HG03025 (cell line): ENCODE results near the gene KCNB1.

Source experiments
- ATAC-seq: cut with Tn5 transposase; IDR thresholded peaks from one replicate; pipeline ENCODE4 v1.9.1; 2021; ENCODE audit warnings: mild to moderate bottlenecking, moderate library complexity; ENCODE audit not compliant: unreplicated experiment, low FRiP score

The KCNB1 gene

DNA sequence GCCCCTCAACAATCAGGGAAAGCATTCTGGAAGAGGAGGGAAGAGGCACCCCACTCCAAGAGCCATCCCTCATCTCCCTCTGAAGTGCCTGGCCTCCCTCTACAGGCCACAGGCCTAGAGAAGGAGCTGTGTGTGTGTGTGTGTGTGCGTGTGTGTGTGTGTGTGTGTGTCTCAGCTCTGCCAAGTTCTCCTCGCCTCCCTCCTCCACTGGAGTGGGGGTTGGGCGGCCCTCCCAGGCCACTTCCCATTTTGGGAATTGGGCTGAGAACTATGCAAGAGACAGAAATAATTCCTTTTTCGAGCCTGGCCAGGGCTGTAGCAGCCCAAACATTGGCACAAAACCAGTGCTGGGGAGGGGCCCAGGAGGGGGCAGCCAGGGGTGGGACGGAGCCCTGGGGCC is 35.7 kb downstream of the KCNB1 start:
- no peak for ATAC-seq

DNA sequence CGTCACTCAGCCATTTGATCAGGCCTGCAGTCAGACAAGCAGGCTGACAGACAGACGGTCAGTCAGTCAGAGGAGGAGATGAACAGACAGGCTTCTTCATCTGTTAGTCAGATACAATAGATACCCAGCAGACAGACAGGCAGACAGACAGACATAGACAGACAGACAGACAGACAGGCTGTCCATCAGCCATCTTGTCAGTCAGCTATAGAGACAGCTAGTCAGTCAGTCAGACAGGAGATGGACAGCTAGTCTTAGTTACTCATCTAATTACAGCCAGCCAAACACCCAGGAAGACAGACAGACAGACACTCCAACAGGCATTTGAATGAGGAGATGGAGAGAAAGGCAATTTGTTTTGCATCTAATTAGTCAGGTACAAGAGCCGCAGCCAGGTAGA is 36.4 kb downstream of the KCNB1 start:
- no peak for ATAC-seq

DNA sequence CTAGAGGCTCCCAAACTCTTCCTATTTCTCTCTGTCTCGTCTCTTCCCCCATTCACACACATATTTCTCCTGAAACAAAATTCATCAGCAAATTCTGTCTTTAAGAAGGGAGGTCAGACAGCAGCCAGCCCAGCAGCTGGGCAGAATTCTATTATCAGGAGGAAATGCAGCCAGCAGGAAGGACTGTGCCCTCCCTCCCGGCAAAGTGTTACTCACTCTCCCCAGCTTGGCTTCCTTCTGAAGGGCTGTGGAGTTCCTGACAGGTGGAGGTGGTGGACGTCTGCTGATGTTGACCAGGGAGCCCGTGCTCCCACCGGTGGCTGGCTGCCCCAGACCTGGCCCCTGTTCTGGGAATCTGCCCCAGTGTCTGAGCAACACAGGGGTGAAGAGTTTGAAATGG is 37.3 kb downstream of the KCNB1 start:
- no peak for ATAC-seq

DNA sequence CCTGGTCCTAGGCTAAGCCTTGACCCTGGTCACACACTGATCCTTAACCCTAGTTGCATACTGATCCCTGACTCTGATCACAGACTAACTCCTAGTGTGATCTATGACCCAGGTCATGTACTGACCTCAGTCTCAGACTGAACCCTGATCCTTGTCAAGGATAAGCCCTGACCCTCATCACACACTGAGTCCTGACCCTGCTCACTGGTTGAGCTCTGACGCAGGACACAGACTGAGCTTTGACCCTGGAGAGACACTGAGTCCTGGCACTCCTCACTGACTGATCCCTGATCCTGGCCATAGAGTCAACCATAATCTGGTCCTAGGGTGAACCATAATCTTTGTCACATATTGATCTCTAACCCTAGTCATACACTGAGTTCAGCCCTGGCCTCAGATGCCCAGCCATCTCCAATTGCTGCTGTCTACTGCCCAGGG is 37.9 kb downstream of the KCNB1 start:
- ATAC-seq = no peak

DNA sequence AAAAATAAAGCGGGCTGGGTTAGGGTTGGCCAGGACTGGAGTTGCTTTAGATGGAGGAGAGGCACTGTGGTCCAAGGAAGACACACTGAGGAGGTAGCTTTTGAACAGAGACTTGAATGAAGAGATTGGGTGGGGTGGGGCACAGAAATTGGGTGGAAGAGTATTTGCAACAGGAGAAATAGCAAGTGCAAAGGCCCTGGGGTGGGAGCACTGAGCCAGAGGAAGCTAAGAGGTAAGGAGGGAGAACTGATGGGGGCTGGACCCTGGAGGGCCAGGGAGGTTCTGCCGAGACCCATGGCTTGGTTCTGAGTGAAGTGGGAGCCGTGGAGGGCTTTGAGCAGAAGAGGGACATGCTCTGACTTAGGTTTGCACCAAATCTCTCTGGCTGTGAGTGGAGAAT is 45.4 kb downstream of the KCNB1 start:
- no peak for ATAC-seq

DNA sequence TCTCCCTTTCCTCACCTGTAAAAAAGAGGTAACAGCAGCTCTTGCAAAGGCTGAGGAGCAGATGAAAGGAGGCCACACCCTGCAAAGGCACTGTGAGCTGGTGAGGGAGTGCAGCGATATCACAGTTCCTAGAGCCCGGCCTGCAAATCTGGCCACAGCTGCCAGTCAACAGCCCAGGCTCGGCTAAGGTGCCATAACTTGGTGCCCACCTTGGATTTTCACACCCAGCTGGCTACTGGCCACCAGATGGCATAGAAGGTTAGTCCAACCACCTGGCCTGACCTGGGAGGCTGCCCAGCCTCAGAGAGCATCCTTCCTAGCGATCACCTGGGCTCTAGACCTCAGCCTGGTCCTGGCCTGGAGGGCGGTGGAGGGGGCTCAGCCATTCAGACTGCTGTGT is 46.8 kb downstream of the KCNB1 start:
- no peak for ATAC-seq

DNA sequence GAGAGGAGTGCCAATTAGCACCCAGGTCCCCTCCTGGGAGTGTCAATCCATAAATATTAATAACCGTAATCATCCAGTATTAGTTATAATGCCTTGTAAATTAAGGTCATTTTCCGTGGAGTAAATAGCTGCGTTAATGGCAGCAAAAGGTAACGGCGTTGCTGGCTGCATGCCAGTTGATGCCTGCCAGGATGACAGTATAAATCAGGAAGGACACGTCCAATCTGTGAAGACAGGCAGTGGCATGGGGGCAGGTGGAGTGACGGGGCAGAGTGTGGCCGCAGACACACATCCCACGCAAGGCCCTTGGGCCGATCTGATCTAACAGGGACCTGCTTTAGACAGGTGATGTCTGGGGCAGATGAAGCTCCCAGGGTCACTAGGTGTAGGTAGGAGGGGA is 49.1 kb downstream of the KCNB1 start:
- ATAC-seq = no peak

DNA sequence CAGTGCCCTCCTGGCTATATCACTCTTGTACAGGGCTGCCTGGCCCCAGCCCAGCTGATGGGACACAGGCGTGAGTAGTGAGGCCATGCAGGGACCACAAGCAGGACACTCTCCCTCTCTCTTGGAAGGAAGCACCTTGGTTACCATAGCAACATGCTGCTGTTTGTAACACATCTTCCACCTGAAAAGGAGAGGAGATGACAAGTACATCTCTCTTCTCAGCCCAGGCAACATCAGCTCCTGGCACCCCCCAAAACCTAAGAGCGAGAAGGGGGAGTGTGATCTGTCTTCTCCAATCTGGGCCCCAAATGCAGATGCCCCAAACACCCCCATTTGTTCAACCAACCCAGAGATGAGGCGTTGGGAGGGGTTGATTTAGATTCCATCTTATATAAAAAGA is 49.9 kb downstream of the KCNB1 start:
- no peak for ATAC-seq

DNA sequence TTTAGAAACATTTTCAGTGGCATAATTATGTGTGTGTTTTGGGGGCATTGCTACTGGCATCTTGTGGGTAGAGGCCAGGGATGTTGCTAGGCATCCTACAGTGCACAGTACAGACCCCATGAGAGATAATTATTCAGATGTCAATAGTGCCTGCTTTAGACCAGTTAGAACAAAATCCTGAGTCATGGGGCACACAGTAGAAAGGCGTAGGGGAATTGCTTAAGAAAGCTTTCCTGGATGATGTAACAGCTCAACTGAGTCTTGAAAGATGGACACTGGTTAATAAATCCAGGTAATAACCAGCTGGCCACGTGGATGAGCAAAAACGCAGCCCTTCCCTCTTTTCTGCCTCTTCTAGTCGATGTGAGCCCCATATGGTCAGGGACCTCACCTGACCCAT is 51.1 kb downstream of the KCNB1 start:
- ATAC-seq = no peak

DNA sequence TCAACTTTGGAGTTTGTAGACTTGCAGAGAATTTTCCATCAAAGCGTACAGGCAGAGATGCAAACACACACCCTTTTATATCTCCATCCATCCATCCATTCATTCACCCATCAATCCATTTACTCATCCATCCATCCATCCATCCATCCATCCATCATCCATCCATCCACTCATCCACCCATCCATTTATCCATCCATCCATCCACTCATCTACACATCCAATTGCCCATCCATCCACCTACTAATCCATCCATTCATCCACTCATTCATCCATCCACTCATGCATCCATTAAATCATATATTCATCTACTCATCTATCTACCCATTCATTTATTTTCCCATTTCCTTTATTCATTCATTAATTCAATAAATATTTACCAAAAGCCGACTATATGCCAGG is 52.1 kb downstream of the KCNB1 start:
- ATAC-seq = no peak

DNA sequence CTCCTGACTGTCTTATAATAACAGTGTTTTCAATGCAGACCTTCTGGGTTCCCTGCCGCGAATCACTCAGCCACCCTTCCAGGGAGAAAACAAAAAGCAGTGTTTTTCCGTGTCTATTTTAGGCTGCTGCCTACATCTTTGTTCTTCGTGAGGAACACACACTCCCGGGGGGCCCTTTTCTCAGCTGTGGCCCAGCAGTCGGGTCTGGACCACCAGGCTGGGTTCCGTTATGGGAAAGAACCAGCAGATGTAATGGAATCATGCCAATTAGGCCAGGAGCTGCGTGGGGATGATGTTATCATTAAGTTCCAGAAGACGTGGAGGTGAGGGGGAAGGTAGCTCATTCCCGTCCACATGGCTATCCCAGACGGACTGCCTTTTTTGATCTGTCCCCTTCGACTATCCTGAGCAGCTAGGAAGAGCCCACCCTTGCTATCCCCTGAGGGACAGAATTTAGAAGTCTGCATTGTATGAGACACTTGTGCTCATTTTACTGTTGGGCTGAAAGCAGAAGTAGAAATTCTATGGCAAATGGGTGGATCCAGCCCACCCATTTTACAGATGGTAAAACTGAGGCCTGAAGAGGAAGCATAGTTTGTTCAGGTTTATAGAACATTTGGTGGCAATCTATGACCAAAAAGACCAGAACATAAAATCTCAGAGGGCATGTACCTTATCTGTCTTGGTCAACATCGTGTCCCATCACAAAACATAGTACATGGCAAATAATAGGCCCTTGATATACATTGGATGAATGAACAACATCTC is 54.5 kb downstream of the KCNB1 start:
- ATAC-seq = no peak

DNA sequence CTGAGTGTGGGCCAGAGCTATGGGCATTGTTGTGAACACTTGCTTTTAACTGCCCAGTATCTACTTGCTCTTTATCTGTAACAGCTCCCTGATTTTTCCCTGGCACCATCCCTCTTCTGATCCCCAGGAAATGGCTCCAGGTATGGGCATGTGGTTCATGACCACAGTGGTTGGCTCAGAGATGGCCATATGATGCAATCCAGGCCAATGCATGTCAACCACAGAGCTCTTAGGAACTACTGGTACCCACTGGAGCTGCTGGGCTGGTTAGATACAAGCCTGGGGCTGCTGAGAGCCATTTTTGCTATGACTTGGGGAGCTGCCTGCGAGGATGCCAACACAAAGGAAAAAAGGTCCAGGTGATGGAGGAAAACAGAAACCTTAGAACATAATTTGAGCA is 55.6 kb downstream of the KCNB1 start:
- ATAC-seq = no peak

DNA sequence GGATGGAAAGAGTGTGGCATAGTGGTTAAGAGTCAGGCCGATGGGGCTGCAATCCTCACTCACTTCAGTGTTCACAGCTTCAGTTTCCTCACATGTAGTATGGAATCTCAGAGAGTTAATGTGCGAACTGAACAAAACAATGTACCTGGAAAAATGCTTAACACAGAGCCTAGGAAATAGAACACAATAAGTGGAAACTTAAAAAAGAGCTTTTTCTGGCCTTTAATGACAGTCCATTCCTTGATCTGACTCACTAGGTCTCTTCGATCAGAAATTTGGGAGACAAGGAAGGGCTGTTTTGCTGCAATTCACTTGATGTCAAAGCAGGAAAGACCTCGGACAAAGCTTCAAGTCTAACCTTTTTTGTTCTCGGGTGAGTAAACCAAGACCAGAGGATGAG is 56.1 kb downstream of the KCNB1 start:
- ATAC-seq = no peak

DNA sequence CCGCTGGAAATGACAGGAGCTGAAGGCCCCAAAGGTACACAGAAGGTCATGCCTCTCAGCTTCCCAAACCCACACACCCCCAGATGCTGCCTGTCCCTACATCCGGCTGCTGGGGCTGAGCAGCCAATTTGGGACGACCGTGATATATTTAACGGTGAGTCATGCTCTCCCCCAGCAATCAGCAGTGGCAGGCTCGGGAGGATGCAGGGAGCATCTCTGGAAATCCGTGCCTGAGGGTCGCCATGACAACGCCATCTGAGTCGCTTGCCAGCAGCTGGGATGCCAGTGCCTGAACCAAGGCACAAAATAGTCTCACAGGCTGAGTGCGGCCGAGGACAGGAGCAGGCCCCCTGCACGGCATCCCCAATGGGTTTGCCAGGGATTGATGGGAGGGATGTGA is 57.9 kb downstream of the KCNB1 start:
- no peak for ATAC-seq

DNA sequence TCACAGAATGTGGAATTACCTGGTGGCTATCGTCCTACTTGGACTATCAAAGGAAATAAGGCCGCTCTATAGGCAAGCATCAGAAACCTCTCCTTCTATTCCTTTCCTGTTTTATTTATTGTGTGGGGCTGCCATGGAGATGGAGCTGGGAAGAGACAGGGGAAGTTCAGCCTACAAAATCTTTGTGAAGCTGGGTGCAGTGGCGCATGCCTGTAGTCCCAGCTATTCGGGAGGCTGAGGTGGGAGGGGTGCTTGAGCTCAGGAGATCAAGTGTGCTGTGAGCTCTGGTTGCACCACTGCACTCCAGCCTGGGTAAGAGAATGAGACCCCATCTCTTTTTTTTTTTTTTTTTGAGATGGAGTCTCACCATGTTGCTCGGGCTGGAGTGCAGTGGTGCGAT is 60.3 kb downstream of the KCNB1 start:
- no peak for ATAC-seq

DNA sequence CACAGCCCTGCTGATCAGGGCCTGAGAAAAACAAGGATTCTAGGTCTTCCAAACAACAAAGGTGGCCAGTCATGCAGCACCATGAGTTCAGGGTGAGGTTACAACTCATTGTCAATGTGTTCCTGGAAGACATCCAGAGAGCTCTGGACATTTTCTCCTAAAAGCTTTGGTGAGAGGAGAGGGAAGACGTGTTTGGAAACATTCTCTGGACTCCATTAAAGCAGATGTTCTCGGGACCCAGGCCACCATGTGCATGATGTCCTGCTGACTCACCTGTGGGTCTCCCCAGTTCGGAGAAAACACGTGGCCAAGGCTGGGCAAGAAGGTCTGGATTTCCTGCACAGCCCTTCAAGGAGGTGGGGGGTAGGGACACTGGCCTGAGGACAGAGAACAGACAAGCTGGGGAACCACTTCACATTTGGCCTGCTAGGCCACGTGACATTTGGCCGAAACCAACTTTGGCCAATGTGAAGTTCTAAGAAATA is 61.6 kb downstream of the KCNB1 start:
- ATAC-seq = no peak

DNA sequence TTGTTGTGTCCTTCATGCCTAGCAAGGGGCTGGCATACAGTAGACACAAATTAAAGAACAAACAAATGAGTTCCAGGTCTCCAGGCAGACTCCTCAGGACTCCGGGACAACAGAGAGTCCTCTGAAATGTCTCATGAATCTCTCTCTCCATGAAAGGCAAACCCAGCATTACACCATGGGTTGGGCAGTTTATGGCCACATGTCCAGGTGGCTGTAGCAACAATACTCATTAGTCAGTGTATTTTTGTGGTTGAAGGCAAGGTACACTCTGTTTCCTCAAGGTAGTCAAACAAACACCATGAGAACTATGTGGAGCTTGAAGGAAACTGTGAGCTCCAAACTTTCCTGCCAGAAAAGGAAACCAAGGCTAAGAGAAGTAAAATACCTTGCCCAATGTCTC is 62.2 kb downstream of the KCNB1 start:
- no peak for ATAC-seq

DNA sequence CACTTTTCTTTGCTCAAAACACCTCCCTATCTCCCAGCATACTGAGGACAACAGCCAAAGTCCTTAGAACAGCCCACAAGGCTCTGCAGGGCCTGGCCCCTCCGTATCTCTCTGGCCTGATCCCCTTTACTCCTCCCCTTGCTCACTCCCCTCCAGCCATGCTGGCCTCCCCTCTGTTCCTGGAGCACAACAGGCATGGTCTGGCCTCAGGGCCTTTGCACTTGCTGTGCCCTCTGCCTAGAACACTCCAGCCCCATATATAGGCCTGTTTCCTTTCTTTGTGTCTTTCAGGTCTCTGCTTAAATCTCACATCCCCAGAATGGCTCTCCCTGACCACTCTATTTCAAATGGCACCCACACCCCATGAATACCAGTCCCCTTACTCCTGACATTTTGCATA is 62.7 kb downstream of the KCNB1 start:
- ATAC-seq = no peak

DNA sequence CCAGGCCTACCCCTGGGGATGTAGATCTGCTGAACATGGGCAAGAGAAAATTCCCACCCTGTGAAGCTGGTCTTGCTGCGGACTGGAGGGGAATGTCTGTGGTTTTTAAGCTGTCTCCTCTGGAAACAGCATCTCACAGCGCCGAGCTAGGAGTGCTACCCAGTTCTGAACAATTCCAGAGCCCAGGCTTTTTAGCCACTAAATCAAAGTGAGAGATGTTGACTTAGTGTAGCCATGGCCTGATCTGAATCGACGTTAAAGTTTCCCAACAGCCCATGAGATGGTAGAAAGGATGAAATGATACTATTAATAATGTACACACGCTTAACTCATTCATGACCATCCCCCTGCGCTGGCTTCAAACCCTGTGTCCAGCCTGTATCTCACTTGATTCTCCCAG is 63.7 kb downstream of the KCNB1 start:
- ATAC-seq = no peak

DNA sequence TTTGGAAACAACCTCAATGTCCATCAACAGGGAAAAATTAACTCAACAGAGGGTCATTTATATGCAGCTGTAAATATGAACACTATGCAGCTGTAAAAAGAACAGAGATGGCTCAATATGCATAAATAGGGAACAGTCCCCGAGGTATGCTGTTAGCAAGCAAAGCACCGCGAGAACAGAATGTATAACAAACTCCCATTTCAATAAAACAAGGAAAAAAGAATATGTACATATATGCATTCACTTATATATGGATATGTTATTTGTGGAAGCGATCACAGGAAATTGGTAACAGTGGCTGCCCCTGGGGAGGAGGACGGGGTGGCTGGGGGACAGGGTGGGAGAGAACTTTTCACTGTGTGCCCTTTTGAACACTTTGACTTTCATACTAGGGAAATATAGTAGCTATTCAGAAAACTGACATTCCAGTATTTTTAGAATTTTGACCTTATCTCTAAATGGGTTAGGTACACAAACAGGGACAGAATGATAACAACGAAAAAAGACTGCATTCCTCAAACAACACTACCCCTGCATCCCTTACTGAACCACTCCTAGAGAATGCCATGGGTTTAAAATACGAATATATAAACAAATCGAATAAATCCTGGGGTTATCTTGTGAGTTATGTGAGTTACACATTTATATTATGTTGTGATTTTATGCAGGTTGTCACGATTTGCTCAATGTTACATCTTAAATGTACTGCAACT is 64.5 kb downstream of the KCNB1 start:
- ATAC-seq = no peak

DNA sequence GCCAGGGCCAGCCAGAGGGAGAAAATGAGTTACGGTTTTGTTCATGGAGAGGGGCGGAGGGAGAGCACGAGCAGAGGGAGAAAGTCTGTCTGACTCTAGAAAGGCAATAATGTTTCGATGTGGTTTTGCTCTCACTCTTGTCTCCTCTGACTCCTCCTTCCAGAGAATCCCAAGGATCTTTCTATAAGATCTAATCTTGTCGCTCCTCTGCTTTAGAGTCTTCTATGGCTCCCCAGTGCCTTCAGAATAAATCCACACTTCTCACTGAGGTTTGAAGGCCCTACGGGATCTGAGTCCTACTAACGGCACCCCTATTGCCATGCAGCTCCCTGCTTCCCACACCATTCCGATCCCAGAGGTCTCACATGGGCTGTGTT is 66.8 kb downstream of the KCNB1 start:
- no peak for ATAC-seq

DNA sequence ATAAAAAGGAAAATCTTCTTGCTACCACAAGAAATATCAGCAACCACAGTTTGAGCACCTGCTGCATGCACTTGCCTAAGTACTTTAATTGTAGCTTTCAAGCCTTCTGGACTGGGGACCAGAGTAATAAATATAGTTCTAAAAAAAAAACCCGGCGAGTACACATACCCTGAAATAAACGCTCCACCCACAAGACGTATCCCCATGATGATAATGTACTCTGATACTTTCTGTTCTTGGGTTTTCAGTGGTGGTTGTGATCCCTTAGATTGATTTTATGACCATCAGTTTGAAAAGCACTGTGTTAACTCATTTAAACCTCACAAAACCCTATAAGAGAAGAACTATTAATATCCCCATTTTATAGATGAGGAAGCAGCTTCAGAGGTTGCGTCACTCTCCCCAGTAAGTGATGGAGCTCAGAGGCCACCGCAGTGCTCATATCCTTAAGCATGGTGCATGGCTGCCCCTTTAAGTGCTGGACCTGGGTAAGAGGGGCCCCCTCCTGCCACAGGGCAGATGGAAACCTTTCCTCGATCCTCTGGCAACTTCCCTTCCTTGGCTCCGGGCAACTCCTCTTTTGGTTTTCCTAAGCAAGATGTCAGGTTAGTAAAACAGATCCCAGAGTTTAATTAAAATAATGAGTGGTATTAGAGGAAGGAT is 67.3 kb downstream of the KCNB1 start:
- no peak for ATAC-seq
